Left ventricle myocardium inferior (tissue), 1 donor: ENCODE data around the gene FKBP7. TPM values are rescaled to one million over a fixed set of nuclear protein-coding genes. Genes with fewer than 3 reads are reported as not detected.
"Not testable (repeated sequence)": the region's sequence is repeated elsewhere in the genome, so short reads cannot be mapped to it uniquely, and the experiment has no call there.

Experiments used
- DNase-seq: peaks from one replicate; pipeline ENCODE4 v3.0.0-alpha.2; 2020
- H3K27ac ChIP-seq: fragments of 200-600 bp; replicated peaks from 2 replicates; pipeline ENCODE4 v1.8.0; 2021
- H3K27me3 ChIP-seq: fragments of 200-600 bp; 2 replicates; pipeline ENCODE4 v1.8.0; 2021; ENCODE audit warnings: low read depth
- H3K36me3 ChIP-seq: fragments of 200-600 bp; 2 replicates; pipeline ENCODE4 v1.8.0; 2021
- H3K4me1 ChIP-seq: fragments of 200-600 bp; 2 replicates; pipeline ENCODE4 v1.8.0; 2021
- H3K4me3 ChIP-seq: fragments of 200-600 bp; 2 replicates; pipeline ENCODE4 v1.8.0; 2021; ENCODE audit warnings: mild to moderate bottlenecking, moderate library complexity
- H3K9me3 ChIP-seq: fragments of 200-600 bp; replicated peaks from 2 replicates; pipeline ENCODE4 v1.8.0; 2021
- intact Hi-C: fragments of 100-400 bp; cut with micrococcal nuclease; formaldehyde crosslinking; loops from one replicate; pipeline ENCODE4 v1.11.0; 2022
- total RNA-seq: library from RNA; stranded (reverse); fragmentation: NEBNext Ultra II Directional; extraction: Animal tissue kit (Norgen Biotek cat#: 25700); gene quantifications from one replicate; pipeline ENCODE4 v1.2.1, GENCODE V29; 2021
- TF ChIP-seq, protein P1 (sequence below): fragments of 200-600 bp; IDR thresholded peaks from 2 replicates; pipeline ENCODE4 v1.8.0; 2021; ENCODE audit warnings: antibody characterized with exemption, mild to moderate bottlenecking, borderline replicate concordance
- donor health status: DM: no; HTN: yes; CAD: no; lungs with severe emphysema.

The FKBP7 gene
- total RNA-seq, 1 donor from 2014 or later = 10.8 TPM

DNA sequence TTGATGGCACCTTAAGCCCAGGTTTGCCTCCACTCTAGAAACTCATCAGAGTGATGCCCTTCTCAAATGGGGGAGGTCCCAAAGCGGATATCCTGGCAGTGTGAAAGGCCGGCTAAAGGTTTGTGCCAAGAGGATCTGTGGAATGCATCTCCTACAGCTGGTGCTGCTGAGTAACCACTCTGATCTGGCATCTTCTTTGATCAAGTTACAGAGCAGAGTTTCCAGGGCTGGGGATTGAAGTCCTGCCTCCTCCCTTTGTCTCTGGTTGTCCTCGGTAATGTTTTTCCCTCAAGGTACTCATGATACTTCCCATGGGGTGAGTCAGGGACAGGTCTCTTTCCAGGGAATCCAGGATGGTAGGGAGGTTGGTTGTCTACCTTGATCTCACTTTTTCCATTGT is 52.0 kb downstream of the FKBP7 start:
- H3K9me3 ChIP-seq = peaks cover 23% of the 10 kb centered on the region
- H3K27ac ChIP-seq = no peak overlapping the region
- no peaks in the 10 kb centered on the region for H3K4me1 ChIP-seq
- peaks cover 50% of the 10 kb centered on the region for H3K36me3 ChIP-seq
- no peaks in the 10 kb centered on the region for H3K27me3 ChIP-seq
- no peak for DNase-seq
- intact Hi-C loops = no loop called here
- no peak overlapping the region for H3K4me3 ChIP-seq
- TF ChIP-seq, protein P1, sequence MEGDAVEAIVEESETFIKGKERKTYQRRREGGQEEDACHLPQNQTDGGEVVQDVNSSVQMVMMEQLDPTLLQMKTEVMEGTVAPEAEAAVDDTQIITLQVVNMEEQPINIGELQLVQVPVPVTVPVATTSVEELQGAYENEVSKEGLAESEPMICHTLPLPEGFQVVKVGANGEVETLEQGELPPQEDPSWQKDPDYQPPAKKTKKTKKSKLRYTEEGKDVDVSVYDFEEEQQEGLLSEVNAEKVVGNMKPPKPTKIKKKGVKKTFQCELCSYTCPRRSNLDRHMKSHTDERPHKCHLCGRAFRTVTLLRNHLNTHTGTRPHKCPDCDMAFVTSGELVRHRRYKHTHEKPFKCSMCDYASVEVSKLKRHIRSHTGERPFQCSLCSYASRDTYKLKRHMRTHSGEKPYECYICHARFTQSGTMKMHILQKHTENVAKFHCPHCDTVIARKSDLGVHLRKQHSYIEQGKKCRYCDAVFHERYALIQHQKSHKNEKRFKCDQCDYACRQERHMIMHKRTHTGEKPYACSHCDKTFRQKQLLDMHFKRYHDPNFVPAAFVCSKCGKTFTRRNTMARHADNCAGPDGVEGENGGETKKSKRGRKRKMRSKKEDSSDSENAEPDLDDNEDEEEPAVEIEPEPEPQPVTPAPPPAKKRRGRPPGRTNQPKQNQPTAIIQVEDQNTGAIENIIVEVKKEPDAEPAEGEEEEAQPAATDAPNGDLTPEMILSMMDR = no peak

DNA sequence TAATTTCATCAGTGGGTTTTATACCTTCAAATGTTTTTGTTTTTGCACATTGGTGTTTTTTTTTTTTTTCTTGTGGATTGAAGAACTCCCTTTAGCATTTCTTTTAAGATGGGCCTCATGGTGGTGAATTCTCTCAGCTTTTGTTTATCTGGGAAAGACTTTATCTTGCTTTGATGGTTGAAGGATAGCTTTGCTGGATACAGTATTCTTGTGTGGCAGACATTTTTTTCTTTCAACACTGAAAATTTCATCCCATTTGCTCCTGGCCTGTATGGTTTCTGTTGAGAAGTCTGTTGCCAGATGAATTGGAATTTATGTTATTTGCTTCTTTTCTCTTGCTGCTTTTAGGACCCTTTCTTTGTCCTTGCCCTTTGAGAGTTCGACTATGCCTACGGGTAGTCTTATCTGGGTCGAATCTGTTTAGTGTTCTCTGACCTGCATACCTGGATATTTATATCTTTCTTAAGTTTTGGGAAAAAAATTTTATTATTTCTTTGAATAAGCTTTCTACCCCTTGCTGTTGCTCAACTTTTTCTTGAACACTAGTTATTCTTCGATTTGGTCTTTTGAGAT is 53.1 kb downstream of the FKBP7 start:
- peaks cover 42% of the 10 kb centered on the region for H3K36me3 ChIP-seq
- intact Hi-C loops = no loop called here
- no peaks in the 10 kb centered on the region for H3K27me3 ChIP-seq
- no peak overlapping the region for H3K4me3 ChIP-seq
- no peaks in the 10 kb centered on the region for H3K4me1 ChIP-seq
- peaks cover 23% of the 10 kb centered on the region for H3K9me3 ChIP-seq
- TF ChIP-seq, protein P1 = no peak
- no peak overlapping the region for H3K27ac ChIP-seq
- no peak for DNase-seq

DNA sequence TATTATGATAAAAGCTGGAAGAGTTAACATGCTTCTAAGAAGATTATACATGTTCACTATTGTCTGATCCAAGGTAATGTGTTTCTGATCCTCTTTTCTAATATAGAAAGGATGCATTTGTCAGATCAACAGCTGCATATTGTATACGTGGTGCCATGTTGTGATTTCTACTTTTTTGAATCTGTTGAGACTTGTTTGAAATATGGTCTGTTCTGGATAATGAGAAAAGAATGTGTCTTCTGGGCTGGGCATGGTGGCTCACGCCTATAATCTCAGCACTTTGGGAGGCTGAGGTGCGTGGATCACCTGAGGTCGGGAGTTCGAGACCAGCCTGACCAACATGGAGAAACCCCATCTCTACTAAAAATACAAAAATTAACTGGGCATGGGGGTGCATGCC is 54.7 kb downstream of the FKBP7 start:
- DNase-seq, intact Hi-C loops: not testable (repeated sequence)

DNA sequence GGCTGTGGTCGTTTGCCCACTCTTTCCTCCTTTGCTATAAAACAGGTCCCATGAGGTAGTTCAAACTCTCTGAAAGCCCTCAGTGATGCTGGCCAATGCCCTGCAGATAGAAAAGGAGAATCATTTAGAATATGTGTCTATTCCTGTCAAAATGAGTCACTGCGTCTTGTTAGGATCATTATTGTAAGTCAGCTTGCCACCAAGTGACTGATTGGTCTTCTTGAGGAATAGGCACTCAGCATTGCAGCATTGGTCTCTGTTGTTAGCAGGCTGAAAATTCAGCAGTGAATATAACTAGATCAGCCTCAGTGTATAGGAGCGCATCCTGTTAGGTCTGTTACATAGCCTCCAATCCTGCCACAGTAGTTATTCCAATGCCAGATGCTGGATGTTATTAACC is 56.3 kb downstream of the FKBP7 start:
- peaks cover 12% of the 10 kb centered on the region for H3K36me3 ChIP-seq
- no peaks in the 10 kb centered on the region for H3K4me1 ChIP-seq
- TF ChIP-seq, protein P1 = no peak
- no peaks in the 10 kb centered on the region for H3K27me3 ChIP-seq
- DNase-seq = no peak
- no peak overlapping the region for H3K27ac ChIP-seq
- H3K9me3 ChIP-seq = peaks cover 23% of the 10 kb centered on the region
- no peak overlapping the region for H3K4me3 ChIP-seq
- intact Hi-C loops = no loop called here

More for the DNA sequence above, 54.7 kb downstream of the FKBP7 start:
- H3K27ac ChIP-seq, H3K27me3 ChIP-seq, H3K4me1 ChIP-seq, H3K4me3 ChIP-seq: not testable (repeated sequence)
- peaks cover 26% of the 10 kb centered on the region for H3K36me3 ChIP-seq
- H3K9me3 ChIP-seq = peaks cover 23% of the 10 kb centered on the region

DNA sequence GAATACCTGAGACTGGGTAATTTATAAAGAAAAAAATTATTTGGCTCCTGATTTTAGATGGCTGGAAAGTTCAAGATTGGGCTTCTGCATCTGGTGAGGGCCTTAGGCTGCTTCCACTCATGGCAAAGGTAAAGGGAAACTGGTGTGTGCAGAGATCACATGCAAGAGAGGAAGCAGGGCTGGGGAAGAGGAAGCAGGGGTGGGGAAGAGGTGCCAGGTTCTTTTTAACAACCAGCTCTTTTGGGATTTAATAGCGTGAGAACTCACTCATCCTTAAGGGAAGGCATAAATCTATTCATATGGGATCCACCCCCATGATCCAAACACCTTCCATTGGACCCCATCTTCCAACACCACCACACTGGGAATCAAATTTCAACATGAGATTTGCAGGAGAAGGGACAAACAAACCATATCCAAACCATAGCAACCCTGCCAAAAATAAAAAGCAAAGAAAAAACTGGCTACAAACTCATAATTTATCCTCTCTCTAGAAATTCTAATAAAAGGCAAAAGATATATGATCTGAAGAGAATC is 57.9 kb downstream of the FKBP7 start:
- no peak for DNase-seq
- intact Hi-C loops = no loop called here
- H3K36me3 ChIP-seq = peaks cover 3% of the 10 kb centered on the region
- no peak overlapping the region for H3K4me3 ChIP-seq
- TF ChIP-seq, protein P1 = no peak
- H3K4me1 ChIP-seq = peaks cover under 1% of the 10 kb centered on the region
- H3K27me3 ChIP-seq = no peaks in the 10 kb centered on the region
- H3K9me3 ChIP-seq = peaks cover 18% of the 10 kb centered on the region
- H3K27ac ChIP-seq = no peak overlapping the region

DNA sequence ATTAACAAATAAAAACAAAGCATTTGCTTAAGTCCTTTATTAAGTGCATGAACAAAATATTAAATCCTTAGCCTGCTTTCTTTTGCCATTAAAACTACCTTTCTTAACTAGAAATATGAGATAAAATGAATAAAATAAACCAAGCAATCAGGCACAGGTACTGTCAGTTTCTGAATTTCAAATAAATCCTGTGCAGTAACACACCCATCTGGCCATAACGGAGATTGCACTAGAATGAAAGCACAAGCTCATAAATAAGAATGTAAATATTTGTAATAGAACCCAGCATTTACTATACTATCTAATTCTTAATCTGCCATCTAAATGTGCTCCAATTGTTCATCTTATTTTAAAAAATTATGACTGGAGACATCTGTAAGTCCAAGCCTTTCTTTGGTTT is 59.3 kb downstream of the FKBP7 start:
- Histone ChIP-seq H3K9me3 (peaks cover 4% of the 10 kb centered on the region), H3K27ac (no peak overlapping the region), H3K36me3 (peaks cover 3% of the 10 kb centered on the region), H3K4me1 (peaks cover 12% of the 10 kb centered on the region), H3K27me3 (no peaks in the 10 kb centered on the region), H3K4me3 (no peak overlapping the region)
- DNase-seq = no peak
- TF ChIP-seq, protein P1 = no peak
- intact Hi-C loops = no loop called here
